ENCODE data around the gene RHD.

The RHD gene

GRCh38 chr1:25245393-25245792 is 26.9 kb upstream of the RHD start:
- no peak for TF ChIP-seq ZFP30 (CRISPR knock-in tag; IDR thresholded peaks at IDR 0.05)
- TF ChIP-seq RARB (CRISPR knock-in tag; IDR thresholded peaks at IDR 0.05), result no peak
- TF ChIP-seq, protein P1, sequence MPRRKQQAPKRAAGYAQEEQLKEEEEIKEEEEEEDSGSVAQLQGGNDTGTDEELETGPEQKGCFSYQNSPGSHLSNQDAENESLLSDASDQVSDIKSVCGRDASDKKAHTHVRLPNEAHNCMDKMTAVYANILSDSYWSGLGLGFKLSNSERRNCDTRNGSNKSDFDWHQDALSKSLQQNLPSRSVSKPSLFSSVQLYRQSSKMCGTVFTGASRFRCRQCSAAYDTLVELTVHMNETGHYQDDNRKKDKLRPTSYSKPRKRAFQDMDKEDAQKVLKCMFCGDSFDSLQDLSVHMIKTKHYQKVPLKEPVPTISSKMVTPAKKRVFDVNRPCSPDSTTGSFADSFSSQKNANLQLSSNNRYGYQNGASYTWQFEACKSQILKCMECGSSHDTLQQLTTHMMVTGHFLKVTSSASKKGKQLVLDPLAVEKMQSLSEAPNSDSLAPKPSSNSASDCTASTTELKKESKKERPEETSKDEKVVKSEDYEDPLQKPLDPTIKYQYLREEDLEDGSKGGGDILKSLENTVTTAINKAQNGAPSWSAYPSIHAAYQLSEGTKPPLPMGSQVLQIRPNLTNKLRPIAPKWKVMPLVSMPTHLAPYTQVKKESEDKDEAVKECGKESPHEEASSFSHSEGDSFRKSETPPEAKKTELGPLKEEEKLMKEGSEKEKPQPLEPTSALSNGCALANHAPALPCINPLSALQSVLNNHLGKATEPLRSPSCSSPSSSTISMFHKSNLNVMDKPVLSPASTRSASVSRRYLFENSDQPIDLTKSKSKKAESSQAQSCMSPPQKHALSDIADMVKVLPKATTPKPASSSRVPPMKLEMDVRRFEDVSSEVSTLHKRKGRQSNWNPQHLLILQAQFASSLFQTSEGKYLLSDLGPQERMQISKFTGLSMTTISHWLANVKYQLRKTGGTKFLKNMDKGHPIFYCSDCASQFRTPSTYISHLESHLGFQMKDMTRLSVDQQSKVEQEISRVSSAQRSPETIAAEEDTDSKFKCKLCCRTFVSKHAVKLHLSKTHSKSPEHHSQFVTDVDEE (CRISPR knock-in tag; IDR thresholded peaks at IDR 0.05), result no peak
- TF ChIP-seq ARNTL (CRISPR knock-in tag; IDR thresholded peaks at IDR 0.05; ENCODE audit: borderline replicate concordance, low read depth), result no peak
- ATAC-seq, result no peak

GRCh38 chr1:25245809-25246599 is 26.3 kb upstream of the RHD start:
- TF ChIP-seq PPARA (CRISPR knock-in tag; IDR thresholded peaks at IDR 0.05; ENCODE audit: borderline replicate concordance) (no peak), TCF4 (CRISPR knock-in tag; IDR thresholded peaks at IDR 0.05; ENCODE audit: borderline replicate concordance) (no peak), CSDC2 (CRISPR knock-in tag; IDR thresholded peaks at IDR 0.05) (no peak), ZNF8 (CRISPR knock-in tag; IDR thresholded peaks at IDR 0.05) (no peak), ZNF565 (CRISPR knock-in tag; conservative IDR thresholded peaks at IDR 0.05; ENCODE audit: low read depth) (no peak), PATZ1 (CRISPR knock-in tag; IDR thresholded peaks at IDR 0.05; ENCODE audit: borderline replicate concordance) (no peak), ZC3H10 (CRISPR knock-in tag; IDR thresholded peaks at IDR 0.05) (no peak), GLIS3 (CRISPR knock-in tag; IDR thresholded peaks at IDR 0.05) (no peak), OSR1 (CRISPR knock-in tag; IDR thresholded peaks at IDR 0.05) (no peak)
- TF ChIP-seq, protein P2, sequence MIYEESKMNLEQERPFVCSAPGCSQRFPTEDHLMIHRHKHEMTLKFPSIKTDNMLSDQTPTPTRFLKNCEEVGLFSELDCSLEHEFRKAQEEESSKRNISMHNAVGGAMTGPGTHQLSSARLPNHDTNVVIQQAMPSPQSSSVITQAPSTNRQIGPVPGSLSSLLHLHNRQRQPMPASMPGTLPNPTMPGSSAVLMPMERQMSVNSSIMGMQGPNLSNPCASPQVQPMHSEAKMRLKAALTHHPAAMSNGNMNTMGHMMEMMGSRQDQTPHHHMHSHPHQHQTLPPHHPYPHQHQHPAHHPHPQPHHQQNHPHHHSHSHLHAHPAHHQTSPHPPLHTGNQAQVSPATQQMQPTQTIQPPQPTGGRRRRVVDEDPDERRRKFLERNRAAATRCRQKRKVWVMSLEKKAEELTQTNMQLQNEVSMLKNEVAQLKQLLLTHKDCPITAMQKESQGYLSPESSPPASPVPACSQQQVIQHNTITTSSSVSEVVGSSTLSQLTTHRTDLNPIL (CRISPR knock-in tag; IDR thresholded peaks at IDR 0.05; ENCODE audit: low read depth), result no peak
- TF ChIP-seq, protein P1 (CRISPR knock-in tag; IDR thresholded peaks at IDR 0.05), result no peak
- peak; percentile 28 for ATAC-seq

DNA sequence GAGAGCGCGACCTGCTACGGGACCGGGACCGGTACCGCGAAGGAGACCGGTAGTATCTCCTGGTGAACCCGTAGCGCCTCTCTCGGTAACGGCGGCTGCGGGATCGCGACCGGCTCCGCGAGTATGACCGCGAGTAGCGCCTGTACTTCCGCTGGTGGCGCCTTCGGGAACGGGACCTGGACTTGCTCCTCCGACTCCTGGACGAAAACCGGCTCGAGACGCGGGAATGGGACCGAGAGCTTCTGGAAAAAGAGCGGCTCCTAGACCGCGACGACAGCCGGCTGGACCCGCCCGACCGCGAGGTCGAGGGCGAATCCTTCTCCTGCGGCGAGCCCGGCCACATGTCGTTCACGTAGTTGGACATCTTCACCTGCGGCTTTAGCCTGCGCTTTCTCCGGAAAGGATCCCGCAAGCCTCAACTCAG is 25.7 kb upstream of the RHD start:
- TF ChIP-seq ISL1 (CRISPR knock-in tag; IDR thresholded peaks at IDR 0.05) (no peak), BACH2 (CRISPR knock-in tag; IDR thresholded peaks at IDR 0.05; ENCODE audit: borderline replicate concordance) (no peak), RARB (CRISPR knock-in tag; IDR thresholded peaks at IDR 0.05) (no peak), PPARA (CRISPR knock-in tag; IDR thresholded peaks at IDR 0.05; ENCODE audit: borderline replicate concordance) (no peak), OSR1 (CRISPR knock-in tag; IDR thresholded peaks at IDR 0.05) (no peak), CSDC2 (CRISPR knock-in tag; IDR thresholded peaks at IDR 0.05) (no peak), TOX (CRISPR knock-in tag; IDR thresholded peaks at IDR 0.05; ENCODE audit: borderline replicate concordance) (no peak), SNAI2 (CRISPR knock-in tag; IDR thresholded peaks at IDR 0.05) (no peak), ARNTL (CRISPR knock-in tag; IDR thresholded peaks at IDR 0.05; ENCODE audit: borderline replicate concordance, low read depth) (no peak), ZFP3 (CRISPR knock-in tag; IDR thresholded peaks at IDR 0.05) (no peak), GLIS3 (CRISPR knock-in tag; IDR thresholded peaks at IDR 0.05) (no peak), TCF4 (CRISPR knock-in tag; IDR thresholded peaks at IDR 0.05; ENCODE audit: borderline replicate concordance) (no peak), PATZ1 (CRISPR knock-in tag; IDR thresholded peaks at IDR 0.05; ENCODE audit: borderline replicate concordance) (no peak), ZC3H10 (CRISPR knock-in tag; IDR thresholded peaks at IDR 0.05) (no peak), ZNF565 (CRISPR knock-in tag; conservative IDR thresholded peaks at IDR 0.05; ENCODE audit: low read depth) (no peak), ZFP30 (CRISPR knock-in tag; IDR thresholded peaks at IDR 0.05) (no peak), CSRNP3 (CRISPR knock-in tag; IDR thresholded peaks at IDR 0.05) (no peak), ZNF8 (CRISPR knock-in tag; IDR thresholded peaks at IDR 0.05) (no peak)
- TF ChIP-seq, protein P3, sequence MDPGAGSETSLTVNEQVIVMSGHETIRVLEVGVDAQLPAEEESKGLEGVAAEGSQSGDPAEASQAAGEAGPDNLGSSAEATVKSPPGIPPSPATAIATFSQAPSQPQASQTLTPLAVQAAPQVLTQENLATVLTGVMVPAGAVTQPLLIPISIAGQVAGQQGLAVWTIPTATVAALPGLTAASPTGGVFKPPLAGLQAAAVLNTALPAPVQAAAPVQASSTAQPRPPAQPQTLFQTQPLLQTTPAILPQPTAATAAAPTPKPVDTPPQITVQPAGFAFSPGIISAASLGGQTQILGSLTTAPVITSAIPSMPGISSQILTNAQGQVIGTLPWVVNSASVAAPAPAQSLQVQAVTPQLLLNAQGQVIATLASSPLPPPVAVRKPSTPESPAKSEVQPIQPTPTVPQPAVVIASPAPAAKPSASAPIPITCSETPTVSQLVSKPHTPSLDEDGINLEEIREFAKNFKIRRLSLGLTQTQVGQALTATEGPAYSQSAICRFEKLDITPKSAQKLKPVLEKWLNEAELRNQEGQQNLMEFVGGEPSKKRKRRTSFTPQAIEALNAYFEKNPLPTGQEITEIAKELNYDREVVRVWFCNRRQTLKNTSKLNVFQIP (CRISPR knock-in tag; IDR thresholded peaks at IDR 0.05; ENCODE audit: borderline replicate concordance, low read depth), result no peak
- peak; percentile 4 for ATAC-seq
